A673 (cell line): ENCODE measurements around the gene ANP32E.

Experiments
- EZH2 ChIP-seq: fragments of 200-600 bp; sonication (generic); IDR thresholded peaks from 2 replicates; pipeline ENCODE4 v1.6.1; 2017; ENCODE audit warnings: borderline replicate concordance, low read depth, mild to moderate bottlenecking, mixed read lengths, antibody characterized with exemption, low read length; ENCODE audit not compliant: poor library complexity, severe bottlenecking
- TF ChIP-seq, protein P1 (sequence below): fragments of 300-800, 200-600 bp; sonication (generic); conservative IDR thresholded peaks from 2 replicates; pipeline ENCODE4 v1.5.1; 2017; ENCODE audit warnings: low read depth, mild to moderate bottlenecking, antibody characterized with exemption, low read length, moderate library complexity, mixed read lengths

DNA sequence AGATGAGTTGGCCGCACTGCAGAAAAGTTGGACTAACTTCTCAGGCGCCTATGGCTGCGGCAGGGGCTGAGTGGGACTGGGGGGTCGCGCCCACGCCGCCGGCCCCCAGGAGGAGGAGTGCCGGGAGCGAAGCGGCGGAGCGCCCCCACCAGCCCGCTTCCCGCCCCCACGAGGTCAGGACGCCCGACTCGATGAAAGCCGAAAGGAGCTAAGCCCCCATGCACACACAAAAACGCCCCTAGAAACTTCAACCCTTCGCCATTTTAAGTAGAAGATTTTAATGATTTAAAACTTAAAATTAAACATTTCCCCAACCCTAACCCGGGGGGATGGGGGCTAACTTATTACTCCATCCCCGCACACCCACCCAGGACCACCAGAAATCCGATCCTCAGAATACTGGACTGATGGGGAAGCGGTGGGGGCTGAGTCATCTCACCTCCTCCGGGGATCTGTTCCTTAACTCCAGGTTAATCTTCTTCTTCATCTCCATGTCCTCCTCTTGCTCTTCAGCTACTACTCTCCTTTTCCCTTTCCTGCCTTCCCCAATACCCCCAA, 539 bp downstream of the ANP32E start:
- TF ChIP-seq, protein P1, sequence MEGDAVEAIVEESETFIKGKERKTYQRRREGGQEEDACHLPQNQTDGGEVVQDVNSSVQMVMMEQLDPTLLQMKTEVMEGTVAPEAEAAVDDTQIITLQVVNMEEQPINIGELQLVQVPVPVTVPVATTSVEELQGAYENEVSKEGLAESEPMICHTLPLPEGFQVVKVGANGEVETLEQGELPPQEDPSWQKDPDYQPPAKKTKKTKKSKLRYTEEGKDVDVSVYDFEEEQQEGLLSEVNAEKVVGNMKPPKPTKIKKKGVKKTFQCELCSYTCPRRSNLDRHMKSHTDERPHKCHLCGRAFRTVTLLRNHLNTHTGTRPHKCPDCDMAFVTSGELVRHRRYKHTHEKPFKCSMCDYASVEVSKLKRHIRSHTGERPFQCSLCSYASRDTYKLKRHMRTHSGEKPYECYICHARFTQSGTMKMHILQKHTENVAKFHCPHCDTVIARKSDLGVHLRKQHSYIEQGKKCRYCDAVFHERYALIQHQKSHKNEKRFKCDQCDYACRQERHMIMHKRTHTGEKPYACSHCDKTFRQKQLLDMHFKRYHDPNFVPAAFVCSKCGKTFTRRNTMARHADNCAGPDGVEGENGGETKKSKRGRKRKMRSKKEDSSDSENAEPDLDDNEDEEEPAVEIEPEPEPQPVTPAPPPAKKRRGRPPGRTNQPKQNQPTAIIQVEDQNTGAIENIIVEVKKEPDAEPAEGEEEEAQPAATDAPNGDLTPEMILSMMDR = no peak
- TF ChIP-seq EZH2 = no peak
